HEK293 (cell line): ENCODE results near the gene SERAC1.
A peak's percentile ranks its signal among the peaks of the same experiment; 100 is the strongest.

ENCODE experiments used
- CTCF ChIA-PET: fragments of 350-600 bp; formaldehyde crosslinking; extraction: SDS; loops from one replicate; lab custom pipeline; 2021; ENCODE audit warnings: antibody characterized with exemption; lab: Yijun Ruan, JAX
- POLR2A ChIA-PET: fragments of 300-600 bp; formaldehyde crosslinking; extraction: SDS; loops from one replicate; lab custom pipeline; 2020; ENCODE audit warnings: antibody characterized with exemption, inconsistent platforms; lab: Yijun Ruan, JAX
- H3K27ac ChIP-seq: fragments of 200-500 bp; sonication (Bioruptor generic); 2 replicates; pipeline ENCODE4 v1.5.1; 2014; ENCODE audit warnings: low read depth, low read length, control low read depth, inconsistent platforms; ENCODE audit errors: extremely low read depth
- H3K36me3 ChIP-seq, 2 experiments: fragments of 200-500 bp in 1 of 2; sonication (Bioruptor generic) in 1 of 2; 1 replicate in 1 of 2; 2 replicates in 1 of 2; pipeline ENCODE4 v1.5.1; 2014 to 2017; ENCODE audit warnings: inconsistent platforms in 2 of 2, low read length in 2 of 2; ENCODE audit not compliant: control insufficient read depth in 2 of 2, insufficient read depth in 1 of 2
- H3K4me1 ChIP-seq: fragments of 200-500 bp; sonication (Bioruptor generic); 2 replicates; pipeline ENCODE4 v1.5.1; 2014; ENCODE audit warnings: mild to moderate bottlenecking, low read length, inconsistent platforms; ENCODE audit not compliant: control insufficient read depth, insufficient read depth
- H3K4me3 ChIP-seq: 2 replicates; pipeline ENCODE4 v1.5.1; 2011; ENCODE audit warnings: low read depth, mild to moderate bottlenecking, control low read depth, low read length, moderate library complexity
- H3K9me3 ChIP-seq: fragments of 200-500 bp; sonication (Bioruptor generic); 2 replicates; pipeline ENCODE4 v1.5.1; 2014; ENCODE audit warnings: low read depth, low read length, inconsistent platforms; ENCODE audit not compliant: control insufficient read depth, insufficient read depth
- GLI2 ChIP-seq: fragments of 450-650 bp; formaldehyde crosslinking; IDR thresholded peaks from 2 replicates; pipeline ENCODE4; 2017; ENCODE audit warnings: missing biosample characterization, missing genetic modification characterization, low read depth, borderline replicate concordance
- GLIS2 ChIP-seq: fragments of 450-650 bp; formaldehyde crosslinking; IDR thresholded peaks from 2 replicates; pipeline ENCODE4 v1.5.1; 2016; ENCODE audit warnings: missing biosample characterization, missing genetic modification characterization
- HOXC10 ChIP-seq: sonication (generic); formaldehyde crosslinking; IDR thresholded peaks from 2 replicates; pipeline ENCODE4 v1.8.1; 2023; ENCODE audit warnings: mild to moderate bottlenecking, missing genetic modification reagents
- PRDM6 ChIP-seq: fragments of 450-650 bp; formaldehyde crosslinking; IDR thresholded peaks from 2 replicates; pipeline ENCODE4 v1.5.1; 2017; ENCODE audit warnings: missing biosample characterization, missing genetic modification characterization
- SP7 ChIP-seq: fragments of 450-650 bp; formaldehyde crosslinking; IDR thresholded peaks from 2 replicates; pipeline ENCODE4 v1.5.1; 2016; ENCODE audit warnings: missing biosample characterization, missing genetic modification characterization
- ZBTB20 ChIP-seq: fragments of 450-650 bp; formaldehyde crosslinking; IDR thresholded peaks from 2 replicates; pipeline ENCODE4 v1.5.1; 2016; ENCODE audit warnings: missing biosample characterization, missing genetic modification characterization
- ZBTB6 ChIP-seq: fragments of 450-650 bp; formaldehyde crosslinking; IDR thresholded peaks from 2 replicates; pipeline ENCODE4 v1.5.1; 2017; ENCODE audit warnings: missing biosample characterization, missing genetic modification characterization
- ZBTB7A ChIP-seq: fragments of 450-650 bp; formaldehyde crosslinking; IDR thresholded peaks from 2 replicates; pipeline ENCODE4 v1.5.1; 2016; ENCODE audit warnings: low read depth, missing biosample characterization, missing genetic modification characterization
- ZFHX2 ChIP-seq: fragments of 450-650 bp; formaldehyde crosslinking; conservative IDR thresholded peaks from 2 replicates; pipeline ENCODE4 v1.5.1; 2016; ENCODE audit warnings: missing biosample characterization, missing genetic modification characterization
- ZNF248 ChIP-seq: fragments of 450-650 bp; formaldehyde crosslinking; IDR thresholded peaks from 2 replicates; pipeline ENCODE4 v1.5.1; 2017; ENCODE audit warnings: missing biosample characterization, missing genetic modification characterization
- ZNF324 ChIP-seq: fragments of 450-650 bp; formaldehyde crosslinking; IDR thresholded peaks from 2 replicates; pipeline ENCODE4 v1.5.1; 2016; ENCODE audit warnings: missing biosample characterization, missing genetic modification characterization
- ZNF473 ChIP-seq: fragments of 450-650 bp; formaldehyde crosslinking; IDR thresholded peaks from 2 replicates; pipeline ENCODE4 v1.5.1; 2017; ENCODE audit warnings: missing biosample characterization, missing genetic modification characterization
- ZNF501 ChIP-seq: fragments of 450-650 bp; formaldehyde crosslinking; IDR thresholded peaks from 2 replicates; pipeline ENCODE4 v1.5.1; 2016; ENCODE audit warnings: missing biosample characterization, missing genetic modification characterization
- ZNF544 ChIP-seq: fragments of 450-650 bp; formaldehyde crosslinking; IDR thresholded peaks from 2 replicates; pipeline ENCODE4 v1.5.0; 2017; ENCODE audit warnings: missing biosample characterization, missing genetic modification characterization
- ZNF558 ChIP-seq: fragments of 450-650 bp; formaldehyde crosslinking; IDR thresholded peaks from 2 replicates; pipeline ENCODE4 v1.5.1; 2016; ENCODE audit warnings: missing biosample characterization, missing genetic modification characterization
- ZNF639 ChIP-seq: fragments of 450-650 bp; formaldehyde crosslinking; IDR thresholded peaks from 2 replicates; pipeline ENCODE4 v1.5.1; 2016; ENCODE audit warnings: missing biosample characterization, missing genetic modification characterization
- ZNF645 ChIP-seq: fragments of 450-650 bp; formaldehyde crosslinking; IDR thresholded peaks from 2 replicates; pipeline ENCODE4; 2016; ENCODE audit warnings: missing biosample characterization, missing genetic modification characterization
- ZNF664 ChIP-seq: fragments of 450-650 bp; formaldehyde crosslinking; IDR thresholded peaks from 2 replicates; pipeline ENCODE4 v1.5.1; 2016; ENCODE audit warnings: missing biosample characterization, missing genetic modification characterization
- ZNF701 ChIP-seq: fragments of 450-650 bp; formaldehyde crosslinking; IDR thresholded peaks from 2 replicates; pipeline ENCODE4 v1.5.1; 2016; ENCODE audit warnings: missing biosample characterization, missing genetic modification characterization
- ZNF747 ChIP-seq: fragments of 450-650 bp; formaldehyde crosslinking; IDR thresholded peaks from 2 replicates; pipeline ENCODE4 v1.5.1; 2016; ENCODE audit warnings: missing biosample characterization, missing genetic modification characterization
- ZNF776 ChIP-seq: fragments of 450-650 bp; formaldehyde crosslinking; IDR thresholded peaks from 2 replicates; pipeline ENCODE4 v1.5.0; 2017; ENCODE audit warnings: missing biosample characterization, missing genetic modification characterization, borderline replicate concordance
- ZNF792 ChIP-seq: fragments of 450-650 bp; formaldehyde crosslinking; IDR thresholded peaks from 2 replicates; pipeline ENCODE4 v1.5.1; 2016; ENCODE audit warnings: missing biosample characterization, missing genetic modification characterization
- ZSCAN4 ChIP-seq: fragments of 450-650 bp; formaldehyde crosslinking; IDR thresholded peaks from 2 replicates; pipeline ENCODE4 v1.5.1; 2017; ENCODE audit warnings: missing biosample characterization, missing genetic modification characterization

Gene SERAC1

GRCh38 chr6:158158748-158159147, 9.3 kb downstream of the SERAC1 start (continued):
- TF ChIP-seq PRDM6 (tag by site-specific recombination) (0 out of 2 replicates have a peak, but pooled peaks have one; percentile 14), ZNF792 (tag by site-specific recombination) (no peak), GLI2 (tag by site-specific recombination) (no peak), ZNF701 (tag by site-specific recombination) (no peak), HOXC10 (CRISPR knock-in tag) (no peak)

- ChIA-PET POLR2A (interaction anchor here (1.5 kb wide), 1 partner anchor 9 kb away, joined by 4 read pairs; no protein-coding TSS in a partner anchor), CTCF (interaction anchor here (1.1 to 1.2 kb wide), 2 partner anchors 10 to 63 kb away, joined by 3 to 6 read pairs; no protein-coding TSS in a partner anchor)
- Histone ChIP-seq H3K4me1 (peaks cover 3% of the 10 kb centered on the region; the same call in 1 of the 2 replicates), H3K4me3 (no peak overlapping the region), H3K36me3 (peaks cover 14 to 24% of the 10 kb centered on the region in 2 experiments), H3K9me3 (no peaks in the 10 kb centered on the region), H3K27ac (no peak overlapping the region)
- TF ChIP-seq ZNF473, result no peak
- TF ChIP-seq ZSCAN4 (tag by site-specific recombination), result no peak
- TF ChIP-seq ZNF501 (tag by site-specific recombination), result no peak
- TF ChIP-seq ZBTB7A, result no peak
- TF ChIP-seq GLIS2 (tag by site-specific recombination), result no peak
- no peak for TF ChIP-seq ZNF248 (tag by site-specific recombination)
- TF ChIP-seq ZNF645 (tag by site-specific recombination), result no peak
- TF ChIP-seq ZNF792 (tag by site-specific recombination), result no peak
- TF ChIP-seq ZNF324 (tag by site-specific recombination), result no peak
- no peak for TF ChIP-seq ZNF747 (tag by site-specific recombination)
- no peak for TF ChIP-seq ZBTB20 (tag by site-specific recombination)
- no peak for TF ChIP-seq ZNF544
Measured at GRCh38 chr6:158158123-158158522, 9.9 kb downstream of the SERAC1 start.

GRCh38 chr6:158157064-158157764, 10.8 kb downstream of the SERAC1 start:
- Histone ChIP-seq H3K4me3 (no peak overlapping the region), H3K27ac (no peak overlapping the region), H3K4me1 (no peaks in the 10 kb centered on the region), H3K36me3 (peaks cover 14 to 26% of the 10 kb centered on the region in 2 experiments), H3K9me3 (no peaks in the 10 kb centered on the region)
- ChIA-PET POLR2A (no interaction called here), CTCF (interaction anchor here (0.7 to 1.0 kb wide), 2 partner anchors 12 to 50 kb away, joined by 3 to 4 read pairs; no protein-coding TSS in a partner anchor)
- TF ChIP-seq ZNF776, result no peak
- TF ChIP-seq SP7 (tag by site-specific recombination), result peak; percentile 95
- peak; percentile 56; the same call in 1 of the 2 replicates for TF ChIP-seq ZFHX2 (tag by site-specific recombination)
- TF ChIP-seq ZNF664 (tag by site-specific recombination), result peak; percentile 71
- no peak for TF ChIP-seq ZNF558 (tag by site-specific recombination)
- TF ChIP-seq ZNF639 (tag by site-specific recombination), result peak; percentile 22; the same call in 1 of the 2 replicates
- TF ChIP-seq ZBTB6 (tag by site-specific recombination), result no peak
